OCI-LY7 (cell line): ENCODE data around the gene CDRT4.

Experiments used
- CTCF ChIP-seq: fragments of 200-600 bp; sonication (generic); conservative IDR thresholded peaks from 2 replicates; pipeline ENCODE4 v1.5.1; 2014; ENCODE audit warnings: mild to moderate bottlenecking, antibody characterized with exemption, low read length, moderate library complexity, mixed read lengths
- EZH2phosphoT487 ChIP-seq: fragments of 200-600 bp; sonication (generic); IDR thresholded peaks from 2 replicates; pipeline ENCODE4 v1.6.1; 2018; ENCODE audit warnings: low read depth, borderline replicate concordance, mild to moderate bottlenecking, mixed run types, antibody characterized with exemption, low read length, moderate library complexity, mixed read lengths

GRCh38 chr17:15393414-15393813, 74.0 kb downstream of the CDRT4 start:
- TF ChIP-seq CTCF, result no peak
- TF ChIP-seq EZH2phosphoT487, result no peak
